Endometrium (tissue), 2 donors: ENCODE results near the gene PNPO.
"Not testable (repeated sequence)": the region's sequence is repeated elsewhere in the genome, so short reads cannot be mapped to it uniquely, and the experiment has no call there.

Experiments used
- FAIRE-seq: peaks from 2 replicates; lab custom pipeline; 2012; peaks lifted over from hg19 to GRCh38; lab: Jason Lieb, UNC
- donor health status: control.
- donor health status: control.

Gene PNPO

DNA sequence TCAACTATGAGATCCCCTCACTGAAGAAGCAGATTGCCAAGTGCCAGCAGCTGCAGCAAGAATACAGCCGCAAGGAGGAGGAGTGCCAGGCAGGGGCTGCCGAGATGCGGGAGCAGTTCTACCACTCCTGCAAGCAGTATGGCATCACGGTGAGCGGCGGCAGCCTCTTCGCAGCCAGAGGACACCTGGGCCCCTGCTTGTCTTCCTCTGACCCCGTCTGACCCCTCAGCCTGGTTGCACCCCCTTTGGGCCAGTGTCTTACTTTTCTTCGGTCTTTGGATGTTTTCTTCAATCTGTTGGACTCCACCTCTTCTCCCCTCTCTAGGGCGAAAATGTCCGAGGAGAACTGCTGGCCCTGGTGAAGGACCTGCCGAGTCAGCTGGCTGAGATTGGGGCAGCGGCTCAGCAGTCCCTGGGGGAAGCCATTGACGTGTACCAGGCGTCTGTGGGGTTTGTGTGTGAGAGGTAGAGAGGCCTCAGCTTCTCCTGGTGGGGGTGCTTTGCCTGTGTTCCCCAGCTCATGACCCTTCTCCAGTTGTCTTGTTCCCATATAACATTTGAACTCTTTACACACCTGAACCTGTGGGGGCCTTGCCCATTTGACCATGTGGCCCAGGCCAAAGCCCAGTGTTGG, 33.9 kb downstream of the PNPO start:
- no peak for FAIRE-seq

DNA sequence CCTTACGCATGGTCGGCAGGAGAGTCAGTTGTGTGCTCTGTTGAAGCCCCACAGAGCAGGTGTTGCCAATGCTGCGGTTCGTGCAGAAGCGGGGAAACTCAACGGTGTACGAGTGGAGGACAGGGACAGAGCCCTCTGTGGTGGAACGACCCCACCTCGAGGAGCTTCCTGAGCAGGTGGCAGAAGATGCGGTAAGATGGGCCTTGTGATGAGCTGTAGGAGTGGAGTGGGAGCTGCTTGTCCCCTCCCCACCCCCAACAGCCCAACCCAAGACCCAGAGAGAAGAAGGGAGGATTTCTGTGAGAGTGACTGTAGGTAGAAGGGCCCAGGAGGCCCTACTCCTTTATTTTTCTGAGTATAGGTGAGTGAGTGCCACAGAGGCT, 34.4 kb downstream of the PNPO start:
- no peak for FAIRE-seq

- FAIRE-seq: no peak
Observed at GRCh38 chr17:47978324-47978723, 37.0 kb downstream of the PNPO start.

DNA sequence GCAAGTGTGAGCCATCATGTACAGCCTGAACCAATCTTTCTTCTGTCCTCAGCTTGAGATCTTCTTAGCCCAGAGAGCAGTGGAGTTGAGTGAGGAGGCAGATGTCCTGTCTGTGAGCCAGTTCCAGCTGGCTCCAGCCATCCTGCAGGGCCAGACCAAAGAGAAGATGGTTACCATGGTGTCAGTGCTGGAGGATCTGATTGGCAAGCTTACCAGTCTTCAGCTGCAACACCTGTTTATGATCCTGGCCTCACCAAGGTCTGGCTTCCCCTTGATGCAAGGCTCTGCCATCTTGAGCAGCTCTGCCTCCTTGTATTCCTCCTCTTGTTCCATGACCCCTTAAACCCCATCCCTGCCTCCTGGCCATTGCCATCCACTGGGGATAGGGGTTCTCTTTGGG, 39.2 kb downstream of the PNPO start:
- FAIRE-seq: no peak

DNA sequence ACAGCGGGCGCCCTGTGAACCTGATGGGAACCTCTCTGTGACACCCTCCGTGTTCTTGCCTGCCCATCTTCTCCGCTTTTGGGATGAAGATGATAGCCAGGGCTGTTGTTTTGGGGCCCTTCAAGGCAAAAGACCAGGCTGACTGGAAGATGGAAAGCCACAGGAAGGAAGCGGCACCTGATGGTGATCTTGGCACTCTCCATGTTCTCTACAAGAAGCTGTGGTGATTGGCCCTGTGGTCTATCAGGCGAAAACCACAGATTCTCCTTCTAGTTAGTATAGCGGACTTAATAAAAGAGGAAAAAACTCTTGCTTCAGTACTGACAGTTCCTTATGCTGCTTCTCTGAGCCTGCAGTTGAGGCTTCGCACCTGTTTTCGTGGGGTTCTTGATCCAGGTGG, 40.1 kb downstream of the PNPO start:
- no peak for FAIRE-seq

GRCh38 chr17:47982091-47982617, 40.8 kb downstream of the PNPO start:
- FAIRE-seq: no peak

DNA sequence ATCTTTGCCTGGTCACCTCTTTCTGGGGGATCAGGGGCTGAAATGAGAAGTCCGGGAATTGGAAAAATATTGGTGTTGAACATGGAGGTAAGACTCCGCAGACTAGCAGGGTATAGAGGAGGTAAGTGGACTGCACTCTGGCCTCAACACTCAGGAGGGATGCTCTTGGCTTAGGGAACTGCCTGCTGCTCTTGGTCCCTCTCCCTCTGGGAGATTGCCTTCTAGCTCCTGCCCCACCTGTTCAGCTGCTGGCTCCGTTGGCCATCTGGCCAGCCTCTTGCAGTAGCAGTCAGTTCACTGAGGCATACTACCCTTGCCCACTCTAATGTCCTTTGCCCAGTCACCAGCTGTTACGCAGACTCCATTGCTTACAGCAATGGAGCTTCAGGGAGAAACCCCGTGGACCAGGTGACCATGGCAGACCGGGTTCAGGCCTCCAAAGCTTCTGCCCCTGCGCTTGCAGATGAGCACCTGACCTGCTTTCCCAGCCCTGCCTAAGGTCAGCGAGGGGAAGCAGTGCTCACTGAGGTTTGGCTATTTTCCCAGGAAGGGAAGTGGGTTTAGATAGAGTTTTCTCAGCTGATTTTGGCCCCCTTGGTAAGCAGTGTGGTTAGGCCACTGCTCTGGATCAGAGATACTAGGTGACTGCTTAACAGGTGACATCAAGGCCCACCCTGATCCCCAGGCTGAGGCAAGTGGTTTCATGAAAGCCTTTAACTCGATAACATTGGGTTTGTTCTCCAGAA, 41.4 kb downstream of the PNPO start:
- FAIRE-seq: no peak

DNA sequence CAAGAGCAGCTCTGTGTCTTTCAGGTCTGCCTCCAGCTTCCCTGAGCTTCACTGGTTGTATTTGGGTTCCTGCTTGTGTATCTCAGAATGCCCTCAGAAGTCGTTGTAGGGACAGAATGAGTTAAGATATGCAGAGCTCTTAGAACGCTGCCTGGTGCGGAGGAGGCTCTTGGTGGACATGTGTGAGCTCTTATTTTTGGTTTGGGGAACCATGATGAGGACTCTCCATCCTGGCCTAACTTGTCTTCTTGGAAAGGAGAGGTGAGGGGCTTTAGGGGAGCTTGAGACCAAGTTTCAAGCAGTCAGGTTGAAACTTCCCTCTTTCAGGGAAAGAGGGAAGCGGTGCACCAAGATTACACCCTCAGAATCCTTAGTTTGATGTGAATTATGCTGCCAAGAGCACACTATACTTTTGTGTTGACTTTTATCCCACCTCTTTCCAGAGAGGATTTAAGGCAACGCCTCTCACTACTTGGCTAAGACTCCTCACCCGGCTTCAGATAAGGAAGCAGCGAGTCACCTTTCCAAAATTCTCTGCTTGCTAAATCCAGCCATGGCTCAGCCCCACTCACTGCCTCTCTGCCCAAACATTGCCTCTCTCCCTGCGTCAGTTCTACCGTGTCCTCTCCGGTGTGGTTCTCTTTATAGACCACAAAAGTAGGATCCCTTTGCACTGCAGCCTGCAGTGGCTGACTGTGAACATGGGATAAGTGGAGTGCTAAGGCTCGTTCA, 42.3 kb downstream of the PNPO start:
- no peak for FAIRE-seq

DNA sequence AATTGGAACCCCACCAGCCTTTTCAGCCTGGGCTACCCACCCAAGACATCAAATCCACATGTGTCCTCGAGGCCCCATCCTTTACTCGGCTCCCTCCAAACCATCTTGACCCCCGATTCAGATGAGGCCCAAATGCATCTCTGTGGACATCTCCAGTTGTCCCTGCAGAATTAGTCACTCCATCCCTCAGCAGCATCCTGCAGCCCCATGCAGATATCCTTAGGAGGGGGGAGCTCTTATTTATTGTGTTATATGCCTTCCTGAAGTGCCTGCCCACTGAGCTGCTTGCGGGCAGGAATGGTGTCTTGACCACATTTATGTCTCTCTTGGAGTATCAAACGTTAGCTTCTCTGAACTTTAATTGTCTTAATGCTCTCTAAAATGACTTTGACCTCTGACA, 45.1 kb downstream of the PNPO start:
- FAIRE-seq: no peak

- no peak for FAIRE-seq
Observed at GRCh38 chr17:47987240-47987835, 46.0 kb downstream of the PNPO start.

- FAIRE-seq: not testable (repeated sequence)
Observed at GRCh38 chr17:47988445-47988844, 47.1 kb downstream of the PNPO start.

DNA sequence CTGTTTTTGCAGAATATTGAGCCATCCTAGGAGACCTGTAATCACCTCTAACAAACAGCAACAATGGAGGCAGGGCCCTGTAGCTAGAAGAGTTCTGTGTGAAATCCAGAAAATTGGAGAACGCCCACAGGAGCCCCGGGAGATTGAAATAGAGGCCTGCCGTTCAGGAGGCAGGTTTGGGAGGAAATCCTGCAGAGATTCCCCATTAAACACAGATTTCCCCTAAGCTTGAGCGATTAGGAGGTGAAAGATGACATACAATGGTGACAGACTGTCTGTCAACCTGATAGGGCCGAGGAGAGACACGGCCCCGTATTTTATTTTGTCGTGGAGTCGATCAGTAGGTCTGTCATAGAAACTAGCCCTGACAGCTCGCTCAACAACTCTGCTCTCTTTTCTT, 47.8 kb downstream of the PNPO start:
- FAIRE-seq: no peak

DNA sequence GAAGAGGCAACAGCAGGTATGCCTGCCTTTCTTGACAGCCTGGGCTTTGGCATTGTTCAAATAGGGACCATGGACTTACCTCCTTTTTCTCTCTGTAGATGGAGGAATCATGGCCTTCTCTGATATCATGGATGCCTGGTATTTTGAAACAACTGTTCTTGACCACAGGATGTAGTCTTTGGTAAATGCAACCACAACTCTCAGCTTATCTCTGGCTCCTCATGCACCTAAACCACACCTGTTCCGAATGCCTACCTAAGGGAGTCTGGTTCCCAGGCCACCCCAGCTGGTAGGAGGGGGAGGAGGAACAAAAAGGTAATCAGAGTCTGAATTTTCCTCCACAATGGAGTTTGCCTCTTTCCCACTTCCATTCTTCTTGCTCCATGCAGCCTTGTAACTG, 48.3 kb downstream of the PNPO start:
- FAIRE-seq: no peak

- FAIRE-seq: no peak
Observed at GRCh38 chr17:47990962-47991731, 49.8 kb downstream of the PNPO start.

DNA sequence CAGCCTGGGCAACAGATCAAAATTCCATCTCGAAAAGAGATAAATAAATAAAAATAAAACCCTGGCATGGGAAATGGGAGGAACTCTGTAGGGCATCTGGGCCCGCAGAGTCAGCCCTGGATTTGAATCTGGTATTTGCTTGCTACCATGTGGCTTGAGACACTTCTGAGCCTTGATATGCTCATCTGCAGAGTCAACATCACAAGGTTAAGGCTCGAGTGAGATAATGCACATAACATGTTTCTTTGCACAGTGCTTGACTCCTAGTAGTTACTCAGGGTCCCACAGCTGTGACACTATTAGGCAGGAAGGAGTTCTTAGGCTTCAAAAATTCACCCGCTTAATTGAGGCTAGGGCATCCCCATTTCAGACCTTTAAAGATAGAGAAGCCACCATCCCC, 50.8 kb downstream of the PNPO start:
- FAIRE-seq: no peak

DNA sequence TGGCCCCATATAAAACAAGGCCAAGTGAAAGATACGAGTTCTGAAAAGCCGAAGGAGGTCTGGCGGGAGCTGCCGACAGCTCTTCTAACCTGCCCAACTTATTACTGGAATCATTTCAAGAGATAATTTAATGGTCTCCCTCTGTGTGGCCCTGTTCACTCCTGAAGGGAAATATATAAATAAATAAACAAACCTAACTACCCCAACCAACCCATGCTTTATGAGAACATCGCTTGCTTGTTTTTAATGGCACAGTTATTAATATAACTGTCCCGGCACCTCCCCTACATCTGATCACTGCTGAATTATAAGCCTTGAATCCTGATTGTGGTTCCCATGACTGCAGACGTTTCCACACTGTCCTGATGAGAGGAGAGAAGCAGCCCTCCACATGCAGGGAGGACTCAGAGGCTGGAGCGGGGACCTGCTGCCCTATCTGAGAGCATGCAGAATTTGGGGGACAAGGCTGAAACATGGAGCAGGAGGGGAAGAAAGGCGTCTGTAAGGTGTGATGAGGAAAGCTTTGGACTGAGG, 51.7 kb downstream of the PNPO start:
- FAIRE-seq: no peak

DNA sequence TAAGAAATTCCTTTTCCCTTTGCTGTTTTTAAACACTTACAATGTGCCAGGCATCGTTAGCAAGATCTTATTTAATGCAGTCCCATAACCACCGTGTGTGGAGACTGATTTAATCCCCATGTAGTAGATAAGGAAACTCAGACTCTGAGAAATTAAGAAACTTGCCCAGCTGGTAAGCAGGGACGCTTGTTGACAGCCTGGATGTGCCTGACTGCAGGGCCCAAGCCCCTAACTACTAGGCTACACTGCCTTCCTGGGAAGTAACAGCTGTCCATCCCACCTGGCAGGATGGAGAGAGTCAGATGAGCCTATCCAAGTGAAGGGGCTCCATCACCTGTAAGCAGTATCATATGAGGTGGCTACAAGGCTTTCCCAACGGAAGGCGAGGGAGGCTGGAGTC, 52.6 kb downstream of the PNPO start:
- FAIRE-seq: no peak

- FAIRE-seq: no peak
Observed at GRCh38 chr17:47994724-47995123, 53.4 kb downstream of the PNPO start.

DNA sequence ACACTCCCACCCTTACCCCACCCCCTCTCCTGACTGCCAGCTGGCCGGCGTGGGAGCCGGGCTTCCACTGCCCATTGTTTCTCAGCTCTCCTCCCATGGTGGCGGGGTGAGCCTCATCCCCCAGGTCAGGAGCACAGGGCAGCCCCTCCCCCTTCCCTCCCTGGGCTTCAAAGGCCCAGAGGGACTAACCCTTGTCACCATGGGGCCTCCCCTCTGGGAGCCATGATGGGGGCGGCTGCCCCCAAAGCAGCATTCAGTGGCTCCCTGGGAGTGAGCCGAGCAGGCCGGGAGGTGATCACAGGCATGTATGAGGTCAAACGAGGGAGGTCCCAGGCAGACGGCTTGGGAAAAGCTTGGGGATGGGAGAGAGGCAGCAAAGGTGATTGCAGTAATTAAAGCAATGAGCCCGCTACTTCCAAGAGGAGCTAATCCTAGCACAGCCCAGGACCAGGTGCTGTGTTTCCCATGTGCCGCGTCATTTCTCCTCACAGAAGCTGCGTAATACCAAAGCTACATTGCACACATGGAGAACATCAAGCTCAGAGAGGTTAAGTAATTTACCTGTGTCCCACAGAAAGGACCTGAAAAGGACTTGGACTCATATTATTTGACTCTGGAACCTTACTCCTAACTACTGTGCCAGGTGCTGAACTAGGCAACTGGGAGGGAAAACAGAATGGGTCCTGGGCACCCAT, 54.0 kb downstream of the PNPO start:
- FAIRE-seq: no peak

GRCh38 chr17:47996201-47996600, 54.8 kb downstream of the PNPO start:
- no peak for FAIRE-seq

- no peak for FAIRE-seq
Observed at GRCh38 chr17:47997586-47997985, 56.2 kb downstream of the PNPO start.
